CD4-positive, alpha-beta memory T cell (primary cell): Measurements from ENCODE around the gene SCO2. TPM values are rescaled to one million over a fixed set of nuclear protein-coding genes. Genes with fewer than 3 reads are reported as not detected.
A peak's percentile ranks its signal among the peaks of the same experiment; 100 is the strongest.
"Not testable (repeated sequence)": the region's sequence is repeated elsewhere in the genome, so short reads cannot be mapped to it uniquely, and the experiment has no call there.

Source experiments
- CTCF ChIA-PET: fragments of 350-600 bp; sonication (Branson Sonifier 250); formaldehyde crosslinking; loops from one replicate; lab custom pipeline; 2021; ENCODE audit warnings: inconsistent platforms; ENCODE audit not compliant: partially characterized antibody; lab: Charles Lee
- POLR2A ChIA-PET: fragments of 350-600 bp; sonication (Branson Sonifier 250); formaldehyde crosslinking; loops from one replicate; lab custom pipeline; 2021; ENCODE audit not compliant: partially characterized antibody; lab: Charles Lee
- DNase-seq, 5 donors: peaks; one replicate each; pipeline versions ENCODE4 v3.0.0 to v3.0.0-alpha.2; 2020 to 2022; ENCODE audit warnings: mixed read lengths in 1 of 5
- H3K27ac ChIP-seq: one replicate; pipeline ENCODE4 v1.7.0; 2013; ENCODE audit warnings: low read depth, low read length
- H3K27me3 ChIP-seq: 2 replicates; pipeline ENCODE4 v1.7.0; 2013; ENCODE audit warnings: mild to moderate bottlenecking, low read length, moderate library complexity; ENCODE audit not compliant: insufficient read depth
- H3K36me3 ChIP-seq: 2 replicates; pipeline ENCODE4 v1.7.0; 2013; ENCODE audit warnings: mild to moderate bottlenecking, low read length, moderate library complexity; ENCODE audit not compliant: insufficient read depth
- H3K4me1 ChIP-seq: 2 replicates; pipeline ENCODE4 v1.7.0; 2013; ENCODE audit warnings: mild to moderate bottlenecking, low read length, moderate library complexity; ENCODE audit not compliant: insufficient read depth
- H3K4me3 ChIP-seq, 2 donors: one replicate each; pipeline ENCODE4 v1.7.0; 2013; ENCODE audit warnings: low read length in 2 of 2, mild to moderate bottlenecking in 1 of 2
- H3K9me3 ChIP-seq, 2 donors: one replicate each; pipeline ENCODE4 v1.7.0; 2013; ENCODE audit warnings: low read length in 2 of 2, control low read depth in 1 of 2; ENCODE audit not compliant: control insufficient read depth in 1 of 2
- H3K27ac Mint-ChIP-seq, 7 donors: one replicate each; pipeline ENCODE4 v1.8.0; 2020 to 2021; ENCODE audit warnings: mixed read lengths in 7 of 7, mild to moderate bottlenecking in 6 of 7, inconsistent platforms in 3 of 7, moderate library complexity in 3 of 7
- H3K27me3 Mint-ChIP-seq, 2 donors: one replicate each; pipeline ENCODE4 v1.8.0; 2020 to 2021; ENCODE audit warnings: mixed read lengths in 2 of 2
- H3K36me3 Mint-ChIP-seq, 2 donors: one replicate each; pipeline ENCODE4 v1.8.0; 2020 to 2021; ENCODE audit warnings: mixed read lengths in 2 of 2, inconsistent platforms in 1 of 2, mild to moderate bottlenecking in 1 of 2
- H3K4me1 Mint-ChIP-seq, 4 donors: one replicate each; pipeline ENCODE4 v1.8.0; 2020 to 2021; ENCODE audit warnings: mixed read lengths in 4 of 4, mild to moderate bottlenecking in 1 of 4
- H3K4me3 Mint-ChIP-seq, 8 donors: one replicate each; pipeline ENCODE4 v1.8.0; 2020 to 2021; ENCODE audit warnings: mixed read lengths in 8 of 8, mild to moderate bottlenecking in 7 of 8, moderate library complexity in 6 of 8, inconsistent platforms in 3 of 8
- H3K9me3 Mint-ChIP-seq, 8 donors: one replicate each; pipeline ENCODE4 v1.8.0; 2020 to 2021; ENCODE audit warnings: mixed read lengths in 8 of 8, mild to moderate bottlenecking in 5 of 8, inconsistent platforms in 3 of 8, moderate library complexity in 1 of 8
- intact Hi-C: fragments of 100-400 bp; cut with micrococcal nuclease; formaldehyde crosslinking; loops from one replicate; pipeline ENCODE4 v1.15.1; 2023
- polyA plus RNA-seq, 2 donors: library from polyadenylated mRNA; unstranded; fragments of 300-500 nt; fragmentation: Illumina TruSeq; gene quantifications; one replicate each; pipeline ENCODE4 v1.2.3, GENCODE V29; 2021
- total RNA-seq, 2 experiments: library from RNA; stranded (reverse); gene quantifications; one replicate each; pipeline ENCODE4 v1.2.3, GENCODE V29; 2021

SCO2 gene
- total and polyA plus RNA-seq, 4 experiments from 2014 or later: 3.6 to 8.1 TPM; not detected in 2

DNA sequence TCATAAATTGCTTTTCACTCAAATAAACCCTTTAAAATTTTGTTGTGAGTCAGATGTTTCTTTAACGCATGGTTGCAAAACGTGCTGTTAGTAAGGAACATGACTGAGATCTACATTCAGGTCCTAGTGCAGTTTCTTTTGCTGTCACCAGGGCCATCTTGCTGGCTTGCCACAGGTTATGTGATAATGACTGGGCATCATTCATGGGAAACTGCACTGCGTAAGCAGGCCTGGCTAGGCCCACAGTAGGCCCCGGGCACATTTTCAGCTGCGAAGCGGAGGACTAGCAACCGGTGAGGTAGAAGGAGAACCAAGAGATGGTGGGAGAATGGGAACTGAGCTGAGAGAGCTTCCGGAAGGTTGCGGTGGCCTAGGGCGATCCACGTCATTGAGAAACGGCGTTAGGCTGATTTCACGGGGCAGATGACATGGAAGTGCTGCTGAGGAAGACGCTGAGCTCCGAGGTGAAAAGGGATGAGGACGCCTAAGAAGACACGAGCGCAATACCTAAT lies 17.1 kb upstream of the SCO2 start:
- no peaks in the 10 kb centered on the region for H3K27me3 Mint-ChIP-seq
- H3K27ac ChIP-seq: no peak overlapping the region
- H3K4me3 Mint-ChIP-seq: peak overlapping the region in 6 of 8 donors; percentile 3 to 62 (median 53)
- H3K9me3 Mint-ChIP-seq: peaks cover 0 to 1% (median 0%) of the 10 kb centered on the region in 8 donors
- DNase-seq: no peak
- H3K4me1 ChIP-seq: peaks cover 59% of the 10 kb centered on the region
- no peak overlapping the region for H3K4me3 ChIP-seq
- no peaks in the 10 kb centered on the region for H3K27me3 ChIP-seq
- H3K36me3 Mint-ChIP-seq: no peaks in the 10 kb centered on the region
- ChIA-PET CTCF (interaction anchor here (1.4 to 9.2 kb wide), 2 partner anchors 15 to 79 kb away, joined by 7 to 135 read pairs; partner anchors contain the start of genes SCO2 and TYMP), POLR2A (interaction anchor here (1.0 to 10.4 kb wide), 2 partner anchors 14 to 79 kb away, joined by 3 to 321 read pairs; partner anchors contain the start of genes SCO2 and TYMP)
- H3K27ac Mint-ChIP-seq: peak overlapping the region; percentile 59 to 97 (median 91)
- intact Hi-C loops: no loop called here
- H3K9me3 ChIP-seq: no peaks in the 10 kb centered on the region
- peaks cover 31 to 66% (median 51%) of the 10 kb centered on the region in 4 donors for H3K4me1 Mint-ChIP-seq
- H3K36me3 ChIP-seq: no peaks in the 10 kb centered on the region

DNA sequence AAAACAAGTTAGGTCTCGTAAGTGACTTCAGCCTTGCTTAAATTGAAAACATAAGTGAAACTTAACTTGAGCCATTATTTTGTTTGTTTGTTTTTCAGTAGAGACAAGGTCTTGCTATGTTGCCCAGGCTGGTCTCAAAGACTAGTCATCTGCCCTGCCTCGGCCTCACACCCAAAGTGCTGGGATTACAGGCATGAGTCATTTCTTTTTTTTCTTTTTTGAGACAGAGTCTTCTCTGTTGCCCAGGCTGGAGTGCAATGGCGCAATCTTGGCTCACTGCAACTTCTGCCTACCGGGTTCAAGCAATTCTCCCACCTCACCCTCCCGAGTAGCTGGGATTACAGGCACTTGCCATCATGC lies 16.2 kb upstream of the SCO2 start:
- H3K27me3 Mint-ChIP-seq, DNase-seq, H3K27me3 ChIP-seq, H3K4me3 ChIP-seq, H3K9me3 ChIP-seq, H3K27ac ChIP-seq, H3K36me3 Mint-ChIP-seq, H3K36me3 ChIP-seq, intact Hi-C loops, H3K9me3 Mint-ChIP-seq: not testable (repeated sequence)
- Mint-ChIP-seq H3K4me3 (peak overlapping the region in 1 of 8 donors; percentile 8), H3K4me1 (peaks cover 30 to 63% (median 49%) of the 10 kb centered on the region in 4 donors), H3K27ac (peak overlapping the region; percentile 29 to 98 (median 96))
- POLR2A ChIA-PET: interaction anchor here (1.0 to 10.4 kb wide), 4 partner anchors 14 to 79 kb away, joined by 3 to 321 read pairs (median 14); partner anchors contain the start of genes CHKB, LMF2, NCAPH2 and SCO2
- CTCF ChIA-PET: interaction anchor here (1.4 to 9.2 kb wide), 4 partner anchors 14 to 80 kb away, joined by 7 to 135 read pairs (median 18); partner anchors contain the start of genes SCO2, SYCE3 and TYMP
- peaks cover 59% of the 10 kb centered on the region for H3K4me1 ChIP-seq

- Mint-ChIP-seq H3K9me3 (peaks cover 0 to 1% (median 0%) of the 10 kb centered on the region in 8 donors), H3K27me3 (no peaks in the 10 kb centered on the region), H3K4me1 (peaks cover 23 to 55% (median 41%) of the 10 kb centered on the region in 4 donors), H3K36me3 (no peaks in the 10 kb centered on the region), H3K4me3 (peak overlapping the region in 3 of 8 donors; percentile 20 to 50 (median 21)), H3K27ac (peak overlapping the region; percentile 90 to 98 (median 96))
- H3K4me1 ChIP-seq: peaks cover 49% of the 10 kb centered on the region
- no peaks in the 10 kb centered on the region for H3K27me3 ChIP-seq
- peak overlapping the region; percentile 99 for H3K27ac ChIP-seq
- intact Hi-C loops: no loop called here
- no peaks in the 10 kb centered on the region for H3K9me3 ChIP-seq
- no peak overlapping the region for H3K4me3 ChIP-seq
- ChIA-PET POLR2A (interaction anchor here (1.3 to 10.4 kb wide), 16 partner anchors 8 to 96 kb away, joined by 4 to 321 read pairs (median 14); partner anchors contain the start of genes CHKB, LMF2, NCAPH2 and SCO2), CTCF (interaction anchor here (0.8 to 9.2 kb wide), 10 partner anchors 8 to 298 kb away, joined by 3 to 135 read pairs (median 4); partner anchors contain the start of genes LMF2, NCAPH2, SCO2 and SYCE3)
- DNase-seq: no peak
- no peaks in the 10 kb centered on the region for H3K36me3 ChIP-seq
Measured at GRCh38 chr22:50540381-50540780, 15.0 kb upstream of the SCO2 start.

DNA sequence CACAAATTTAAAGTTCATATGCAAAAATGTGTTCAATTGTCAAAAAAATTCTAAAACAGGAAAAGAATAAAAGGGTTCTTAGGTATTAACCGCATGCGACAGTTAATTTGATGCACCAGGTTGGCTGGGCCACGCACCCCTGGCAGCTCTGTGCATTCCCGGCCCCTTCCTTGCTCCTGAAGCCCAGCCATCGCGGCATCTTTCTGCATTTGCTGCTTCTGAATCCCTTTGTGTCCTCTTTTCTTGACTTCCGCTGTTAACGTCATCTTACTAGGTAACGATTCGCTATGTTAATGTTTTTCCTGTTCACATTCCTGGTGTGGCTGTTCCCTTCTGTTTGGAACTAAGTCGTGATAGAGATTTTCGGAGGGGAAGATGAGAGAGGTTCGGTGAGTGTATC lies 12.4 kb upstream of the SCO2 start:
- H3K4me3 ChIP-seq: no peak overlapping the region
- no peak for DNase-seq
- POLR2A ChIA-PET: interaction anchor here (2.3 to 10.4 kb wide), 5 partner anchors 10 to 347 kb away, joined by 12 to 321 read pairs (median 52); partner anchors contain the start of genes SCO2 and TYMP
- peak overlapping the region in 6 of 8 donors; percentile 49 to 70 (median 60) for H3K4me3 Mint-ChIP-seq
- H3K9me3 Mint-ChIP-seq: peaks cover 0 to 1% (median 0%) of the 10 kb centered on the region in 8 donors
- H3K27ac Mint-ChIP-seq: peak overlapping the region; percentile 86 to 100 (median 96)
- H3K27me3 ChIP-seq: no peaks in the 10 kb centered on the region
- peaks cover 25 to 61% (median 49%) of the 10 kb centered on the region in 4 donors for H3K4me1 Mint-ChIP-seq
- H3K27me3 Mint-ChIP-seq: no peaks in the 10 kb centered on the region
- H3K27ac ChIP-seq: peak overlapping the region; percentile 99
- intact Hi-C loops: no loop called here
- H3K4me1 ChIP-seq: peaks cover 41% of the 10 kb centered on the region
- no peaks in the 10 kb centered on the region for H3K36me3 Mint-ChIP-seq
- no peaks in the 10 kb centered on the region for H3K9me3 ChIP-seq
- CTCF ChIA-PET: interaction anchor here (1.2 to 9.2 kb wide), 4 partner anchors 10 to 83 kb away, joined by 4 to 135 read pairs (median 18); partner anchors contain the start of genes SCO2, SYCE3 and TYMP
- no peaks in the 10 kb centered on the region for H3K36me3 ChIP-seq

DNA sequence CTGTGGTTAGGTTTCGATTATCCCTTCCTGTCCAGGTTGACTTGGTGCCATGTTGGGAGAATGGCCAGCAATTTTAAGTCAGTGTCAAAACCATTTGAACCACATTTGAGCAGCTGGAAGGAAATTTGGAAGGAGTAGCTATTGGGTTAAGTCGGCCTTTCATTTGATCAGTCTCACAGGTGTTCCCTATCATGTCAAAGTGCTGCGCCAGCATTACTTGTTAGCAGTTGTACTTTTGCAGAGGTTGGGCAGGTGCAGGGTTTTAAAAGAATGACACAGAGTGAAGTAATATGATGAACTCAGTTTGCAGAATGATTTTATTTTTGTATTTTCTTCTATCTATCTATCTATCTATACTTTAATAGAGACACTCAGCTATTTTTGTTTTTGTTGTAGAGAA lies 10.8 kb upstream of the SCO2 start:
- H3K9me3 Mint-ChIP-seq: peaks cover 0 to 1% (median 0%) of the 10 kb centered on the region in 8 donors
- intact Hi-C loops: no loop called here
- H3K4me1 ChIP-seq: peaks cover 50% of the 10 kb centered on the region
- peaks cover 19 to 56% (median 46%) of the 10 kb centered on the region in 4 donors for H3K4me1 Mint-ChIP-seq
- no peak for DNase-seq
- H3K27ac Mint-ChIP-seq: peak overlapping the region in 6 of 7 donors; percentile 22 to 97 (median 52)
- H3K4me3 ChIP-seq: no peak overlapping the region
- peak overlapping the region in 2 of 8 donors; percentile 20 to 24 for H3K4me3 Mint-ChIP-seq
- H3K27ac ChIP-seq: no peak overlapping the region
- no peaks in the 10 kb centered on the region for H3K9me3 ChIP-seq
- no peaks in the 10 kb centered on the region for H3K27me3 Mint-ChIP-seq
- H3K27me3 ChIP-seq: no peaks in the 10 kb centered on the region
- no peaks in the 10 kb centered on the region for H3K36me3 ChIP-seq
- POLR2A ChIA-PET: interaction anchor here (0.6 to 10.4 kb wide), 3 partner anchors 8 to 140 kb away, joined by 3 to 321 read pairs (median 6); partner anchors contain the start of genes SCO2, SYCE3 and TYMP
- CTCF ChIA-PET: interaction anchor here (1.3 to 9.2 kb wide), 5 partner anchors 9 to 85 kb away, joined by 3 to 135 read pairs (median 7); partner anchors contain the start of genes SCO2, SYCE3 and TYMP
- no peaks in the 10 kb centered on the region for H3K36me3 Mint-ChIP-seq

DNA sequence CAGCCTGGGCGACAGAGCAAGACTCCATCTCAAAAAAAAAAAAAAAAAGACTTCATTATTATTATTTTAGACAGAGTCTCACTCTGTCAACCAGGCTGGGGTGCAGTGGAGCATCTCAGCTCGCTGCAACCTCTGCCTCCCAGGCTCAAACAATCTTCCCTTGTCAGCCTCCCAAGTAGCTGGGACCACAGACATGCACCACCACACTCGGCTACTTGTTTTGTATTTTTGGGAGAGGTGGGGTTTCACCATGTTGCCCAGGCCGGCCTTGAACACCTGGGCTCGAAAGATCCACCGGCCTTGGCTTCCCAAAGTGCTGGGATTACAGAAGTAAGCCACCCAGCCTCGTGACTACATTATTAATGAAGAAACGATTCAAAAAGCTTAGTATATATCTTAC lies 9.7 kb upstream of the SCO2 start:
- Histone ChIP-seq H3K9me3 (no peaks in the 10 kb centered on the region), H3K4me3 (no peak overlapping the region), H3K27ac (no peak overlapping the region), H3K4me1 (peaks cover 46% of the 10 kb centered on the region), H3K27me3 (no peaks in the 10 kb centered on the region), H3K36me3 (no peaks in the 10 kb centered on the region)
- peaks cover 0 to 3% (median 0%) of the 10 kb centered on the region in 8 donors for H3K9me3 Mint-ChIP-seq
- ChIA-PET CTCF (interaction anchor here (1.7 to 9.2 kb wide), 3 partner anchors 8 to 86 kb away, joined by 3 to 135 read pairs (median 8); partner anchors contain the start of genes SCO2 and TYMP), POLR2A (interaction anchor here (1.4 to 10.4 kb wide), 3 partner anchors 7 to 86 kb away, joined by 4 to 321 read pairs (median 27); partner anchors contain the start of genes SCO2 and TYMP)
- H3K27ac Mint-ChIP-seq: peak overlapping the region in 3 of 7 donors; percentile 37 to 81 (median 47)
- H3K27me3 Mint-ChIP-seq: no peaks in the 10 kb centered on the region
- no peak overlapping the region for H3K4me3 Mint-ChIP-seq
- DNase-seq: no peak
- H3K4me1 Mint-ChIP-seq: peaks cover 17 to 49% (median 38%) of the 10 kb centered on the region in 4 donors
- intact Hi-C loops: no loop called here
- no peaks in the 10 kb centered on the region for H3K36me3 Mint-ChIP-seq
